Fibroblast of skin of scalp (primary cell): ENCODE data around the gene ZP2.
"Not testable (repeated sequence)": the region's sequence is repeated elsewhere in the genome, so short reads cannot be mapped to it uniquely, and the experiment has no call there.

ENCODE experiments used
- DNase-seq: peaks from one replicate; pipeline ENCODE4 v3.0.0-alpha.2; 2013

Gene ZP2

DNA sequence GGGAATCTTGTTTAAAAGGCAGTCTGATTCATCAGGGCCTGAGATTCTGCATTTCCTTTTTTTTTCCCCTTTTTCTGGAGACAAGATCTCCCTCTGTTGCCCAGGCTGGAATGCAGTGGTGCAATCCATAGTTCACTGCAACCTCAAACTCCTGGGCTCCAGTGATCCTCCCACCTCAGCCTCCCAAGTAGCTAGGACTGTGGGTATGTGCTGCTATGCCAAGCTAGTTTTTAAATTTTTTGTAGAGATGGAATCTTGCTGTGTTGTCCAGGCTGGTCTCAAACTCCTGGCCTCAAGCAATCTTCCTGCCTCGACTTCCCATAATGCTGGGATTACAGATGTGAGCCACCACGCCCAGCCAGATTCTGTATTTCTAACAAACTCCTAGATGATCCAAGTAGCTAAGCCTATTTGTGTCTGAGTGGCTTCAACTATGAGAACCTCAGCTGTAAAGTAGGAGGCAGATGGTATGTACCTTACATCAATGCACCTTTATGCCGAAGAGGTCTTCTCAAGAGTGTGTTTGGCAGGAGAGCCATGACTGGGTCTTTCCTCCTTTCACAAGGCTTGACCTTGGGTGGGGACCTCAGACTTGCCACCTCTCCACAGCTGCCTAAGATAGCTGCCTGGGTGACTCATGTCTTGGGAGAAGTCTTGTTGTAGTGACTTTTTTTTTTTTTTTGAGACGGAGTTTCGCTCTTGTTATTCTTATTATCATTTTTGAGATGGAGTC, 42.0 kb downstream of the ZP2 start:
- DNase-seq, result peak; percentile 26

DNA sequence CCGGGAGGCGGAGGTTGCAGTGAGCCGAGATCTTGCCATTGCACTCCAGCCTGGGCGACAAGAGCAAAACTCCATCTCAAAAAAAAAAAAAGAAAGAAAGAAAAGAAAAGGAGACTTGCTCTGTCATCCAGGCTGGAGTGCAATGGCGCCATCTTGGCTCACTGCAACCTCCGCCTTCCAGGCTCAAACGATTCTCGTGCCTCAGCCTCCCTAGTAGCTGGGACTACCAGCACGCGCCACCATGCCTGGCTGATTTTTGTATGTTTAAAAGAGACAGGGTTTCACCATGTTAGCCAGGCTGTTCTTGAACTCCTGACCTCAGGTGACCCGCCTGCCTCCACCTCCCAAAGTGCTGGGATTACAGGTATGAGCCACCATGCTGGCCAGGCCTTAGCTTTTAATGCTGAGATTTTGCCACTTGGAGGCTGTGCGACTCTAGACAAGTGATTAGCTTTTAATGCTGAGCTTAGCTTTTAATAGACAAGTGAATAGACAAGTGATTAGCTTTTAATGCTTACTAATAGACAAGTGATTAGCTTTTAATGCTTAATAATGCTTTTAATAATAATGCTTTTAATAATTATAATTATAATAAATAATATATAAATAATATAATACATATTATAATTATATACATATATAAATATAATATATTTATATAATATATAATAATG, 43.3 kb downstream of the ZP2 start:
- no peak for DNase-seq

DNA sequence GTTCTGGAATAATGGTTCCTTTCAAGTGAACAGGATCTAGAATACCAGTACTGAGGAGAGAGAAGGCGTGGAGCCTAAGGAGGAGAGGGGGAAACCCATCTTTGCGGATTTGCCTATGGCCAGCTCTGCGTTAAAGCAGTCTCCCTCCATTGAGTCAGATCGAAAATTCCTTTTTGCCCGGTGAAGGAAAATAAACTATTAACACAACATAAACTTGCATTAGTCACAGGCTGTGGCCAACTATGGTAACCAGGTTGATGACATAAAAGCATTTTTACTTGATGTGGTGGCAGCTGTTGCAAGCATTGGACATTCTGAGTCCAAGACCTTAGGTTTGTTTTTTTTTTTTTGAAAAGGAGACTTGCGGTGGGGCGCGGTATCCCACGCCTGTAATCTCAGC, 44.0 kb downstream of the ZP2 start:
- peak; percentile 68 for DNase-seq

DNA sequence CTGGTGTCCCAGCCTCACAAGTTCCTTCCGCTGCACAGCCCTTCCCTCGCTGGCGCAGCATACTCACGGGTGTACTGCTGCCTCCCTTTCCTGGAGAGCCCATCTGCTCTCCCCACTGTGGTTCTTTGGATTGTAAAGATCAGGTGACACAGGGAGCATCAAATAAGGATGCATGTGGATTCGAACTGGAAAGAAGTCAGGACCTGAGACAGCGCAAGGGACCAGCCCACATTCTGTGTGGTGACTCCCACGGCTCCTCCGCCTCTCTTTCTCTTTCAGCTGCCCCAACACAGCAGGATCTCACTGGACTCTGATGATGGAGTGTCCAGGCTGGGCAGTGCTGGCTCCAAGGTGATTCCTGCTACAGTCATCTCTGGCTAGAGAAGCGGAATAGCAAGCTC, 44.8 kb downstream of the ZP2 start:
- DNase-seq, result no peak

- no peak for DNase-seq
These were observed 46.7 kb downstream of the ZP2 start for GRCh38 chr16:21164521-21165168.

DNA sequence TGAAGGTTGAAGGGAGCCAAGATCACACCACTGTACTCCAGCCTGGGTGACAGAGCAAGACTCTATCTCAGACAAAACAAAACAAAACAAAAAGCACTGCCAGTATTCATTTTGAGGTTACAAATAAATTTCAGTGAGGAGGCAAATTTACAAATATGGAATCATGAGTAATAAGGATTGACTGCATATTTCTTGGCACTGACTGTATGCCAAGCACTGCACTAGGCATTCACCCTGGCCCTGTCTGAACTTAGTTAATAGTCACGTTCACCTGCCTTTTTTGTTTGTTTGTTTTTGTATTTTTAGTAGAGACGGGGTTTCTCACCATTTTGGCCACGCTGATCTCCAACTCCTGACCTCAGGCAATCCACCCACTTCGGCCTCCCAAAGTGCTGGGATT, 47.8 kb downstream of the ZP2 start:
- DNase-seq, result no peak

- DNase-seq, result peak; percentile 64
These were observed 48.7 kb downstream of the ZP2 start for GRCh38 chr16:21162661-21163151.

GRCh38 chr16:21161211-21161610, 50.2 kb downstream of the ZP2 start:
- no peak for DNase-seq

DNA sequence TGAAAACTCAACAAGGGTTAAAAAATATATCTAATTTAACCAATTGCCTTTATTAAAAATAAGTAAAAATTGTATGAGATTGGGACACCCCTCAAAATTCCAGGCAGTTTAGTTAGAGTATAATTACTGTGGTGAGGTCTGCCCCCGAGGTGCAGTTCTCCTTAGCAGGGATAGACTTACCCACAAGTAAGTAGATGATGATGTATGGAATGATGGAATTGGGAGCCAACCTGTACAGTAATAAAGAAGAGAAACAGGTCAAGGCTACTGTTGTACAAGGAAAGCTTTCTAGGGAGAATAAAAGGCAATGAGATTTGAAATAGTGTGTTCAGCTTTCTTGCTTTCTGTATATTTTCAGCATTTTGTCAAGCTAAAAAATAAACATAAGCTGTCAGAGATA, 51.1 kb downstream of the ZP2 start:
- DNase-seq, result no peak

- DNase-seq, result no peak
These were observed 52.0 kb downstream of the ZP2 start for GRCh38 chr16:21159281-21159951.

- DNase-seq, result peak; percentile 77
These were observed 52.9 kb downstream of the ZP2 start, which contains the start of gene LDAF1 for GRCh38 chr16:21158208-21159110. TSS of gene LDAF1 (plus strand) at chr16:21158674. CDS start at chr16:21161183, 2,509 bp downstream.

DNA sequence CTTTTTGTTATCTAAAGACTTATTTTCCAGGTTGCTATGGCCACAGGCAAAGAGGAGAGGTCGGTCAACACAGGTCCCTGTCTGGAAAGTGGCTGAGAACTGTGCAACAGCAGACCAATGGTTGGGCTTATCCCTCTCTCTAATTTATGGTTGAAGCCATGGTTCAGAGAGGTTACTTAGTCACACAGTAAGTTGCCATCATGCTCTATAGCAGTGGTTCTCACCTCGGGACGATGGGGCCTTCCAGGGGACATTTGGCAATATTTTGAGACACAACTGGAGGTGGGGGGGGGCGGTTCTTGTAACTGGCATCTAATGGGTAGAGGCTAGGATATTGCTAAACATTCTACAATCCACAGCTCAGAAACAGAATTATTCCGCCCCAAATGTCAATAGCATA, 53.7 kb downstream of the ZP2 start:
- DNase-seq, result no peak

DNA sequence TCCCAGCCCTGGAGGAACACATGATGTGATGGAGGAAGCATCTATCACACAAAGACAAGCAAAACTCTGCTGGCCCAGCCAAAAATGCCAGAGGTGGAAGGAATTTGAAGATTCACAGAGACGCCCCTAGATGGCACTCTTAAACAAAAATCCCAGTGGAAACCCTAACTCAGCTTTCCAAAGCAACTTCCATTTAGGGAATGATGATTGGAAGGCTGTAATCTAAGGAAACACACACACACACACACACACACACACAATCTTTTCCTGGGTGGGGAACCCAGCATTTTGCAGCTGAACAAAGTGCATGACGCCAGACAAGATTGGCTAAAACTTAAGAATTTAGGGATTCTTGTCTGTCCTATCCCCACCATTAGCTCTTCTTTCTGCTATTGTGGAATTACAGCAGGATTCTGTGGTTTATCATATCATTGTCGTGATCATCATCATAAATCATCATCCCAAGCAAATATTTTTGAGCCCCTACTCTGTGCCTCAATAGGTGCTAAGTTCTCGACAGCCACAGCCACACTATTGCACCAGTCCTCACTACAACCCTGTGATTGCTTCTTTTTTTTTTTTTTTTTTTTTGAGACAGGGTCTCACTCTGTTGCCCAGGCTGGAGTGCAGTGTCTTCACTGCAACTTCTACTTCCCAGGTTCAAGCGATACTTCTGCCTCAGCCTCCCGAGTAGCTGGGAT, 54.5 kb downstream of the ZP2 start:
- peak; percentile 88 for DNase-seq

- DNase-seq, result not testable (repeated sequence)
These were observed 55.4 kb downstream of the ZP2 start for GRCh38 chr16:21156011-21156410.

GRCh38 chr16:21153124-21153729, 58.1 kb downstream of the ZP2 start:
- not testable (repeated sequence) for DNase-seq

- not testable (repeated sequence) for DNase-seq
These were observed 59.0 kb downstream of the ZP2 start for GRCh38 chr16:21152160-21153030.

DNA sequence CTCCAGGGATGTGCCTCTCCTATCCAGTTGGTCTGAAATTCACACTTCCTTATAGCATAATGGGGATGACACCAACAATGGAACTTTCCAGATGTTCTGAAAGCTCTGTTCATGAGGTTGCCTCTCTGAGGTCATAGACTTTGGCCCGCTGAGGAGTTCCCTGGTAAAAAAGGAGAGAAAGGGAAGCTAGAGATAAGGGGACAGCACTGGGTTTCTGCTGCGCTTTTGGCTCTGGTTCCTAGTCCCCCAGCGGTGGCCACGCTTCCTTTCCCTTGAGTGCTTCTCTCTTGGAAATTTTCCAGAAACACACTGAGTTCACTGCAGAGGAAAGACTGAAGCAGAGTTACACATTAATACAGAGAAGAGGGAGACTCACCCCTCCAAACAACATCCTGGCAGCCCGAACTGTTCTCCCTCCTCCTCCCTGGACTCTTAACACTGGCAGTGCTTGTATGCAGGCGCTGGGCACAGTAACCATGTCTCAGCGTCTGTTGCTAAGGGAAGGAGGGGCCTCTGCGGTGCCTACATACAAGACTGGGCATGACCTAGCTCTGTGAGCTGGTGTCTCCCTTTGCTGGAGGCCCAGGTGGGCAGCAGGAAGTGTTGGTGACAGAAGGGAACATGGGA, 60.9 kb downstream of the ZP2 start, which contains the start of gene DNAH3:
DNAH3 (minus strand) TSS at position 472 of the 627 bp plus-strand sequence. CDS start 527 bp downstream, outside the sequence.
- DNase-seq, result peak; percentile 10
